Activated naive CD4-positive, alpha-beta T cell treated with anti-CD3 and anti-CD28 coated beads, Interleukin-2, amount 50 U/mL, for 24 hours (primary cell): ENCODE results near the gene NUDT13.
A peak's percentile ranks its signal among the peaks of the same experiment; 100 is the strongest.

Experiments
- H3K27ac Mint-ChIP-seq: one replicate; pipeline ENCODE4 v1.8.0; 2021; ENCODE audit warnings: mild to moderate bottlenecking, mixed read lengths
- H3K27me3 Mint-ChIP-seq: one replicate; pipeline ENCODE4 v1.8.0; 2021; ENCODE audit warnings: mixed read lengths
- H3K36me3 Mint-ChIP-seq: one replicate; pipeline ENCODE4 v1.8.0; 2021; ENCODE audit warnings: mixed read lengths
- H3K4me1 Mint-ChIP-seq: one replicate; pipeline ENCODE4 v1.8.0; 2021; ENCODE audit warnings: mixed read lengths
- H3K4me3 Mint-ChIP-seq: one replicate; pipeline ENCODE4 v1.8.0; 2021; ENCODE audit warnings: mild to moderate bottlenecking, mixed read lengths
- H3K9me3 Mint-ChIP-seq: one replicate; pipeline ENCODE4 v1.8.0; 2021; ENCODE audit warnings: mixed read lengths

Gene NUDT13

GRCh38 chr10:73168465-73168803 lies 58.2 kb downstream of the NUDT13 start:
- no peaks in the 10 kb centered on the region for H3K27me3 Mint-ChIP-seq
- H3K4me1 Mint-ChIP-seq, result peaks cover 42% of the 10 kb centered on the region
- peak overlapping the region; percentile 92 for H3K27ac Mint-ChIP-seq

DNA sequence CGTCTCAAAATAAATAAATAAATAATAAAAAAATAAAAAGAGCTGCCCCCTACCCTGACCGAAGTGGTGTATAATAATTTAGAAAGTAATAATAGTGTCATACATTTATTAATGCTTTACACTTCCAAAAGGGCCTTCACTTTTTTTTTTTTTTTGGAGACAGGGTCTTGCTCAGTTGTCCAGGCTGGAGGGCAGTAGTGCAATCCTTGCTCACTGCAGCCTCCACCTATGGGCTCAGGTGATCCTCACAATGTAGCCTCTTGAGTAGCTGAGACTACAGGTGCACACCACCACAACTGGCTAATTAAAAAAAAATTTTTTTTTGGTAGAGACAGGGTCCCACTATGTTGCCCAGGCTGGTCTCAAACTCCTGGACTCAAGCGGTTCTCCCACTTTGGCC lies 59.1 kb downstream of the NUDT13 start:
- Mint-ChIP-seq H3K4me3 (peak overlapping the region; percentile 19), H3K36me3 (peaks cover 8% of the 10 kb centered on the region), H3K4me1 (peaks cover 36% of the 10 kb centered on the region), H3K27ac (no peak overlapping the region), H3K9me3 (no peaks in the 10 kb centered on the region), H3K27me3 (no peaks in the 10 kb centered on the region)

More at GRCh38 chr10:73168465-73168803, 58.2 kb downstream of the NUDT13 start:
- H3K9me3 Mint-ChIP-seq, result no peaks in the 10 kb centered on the region
- H3K4me3 Mint-ChIP-seq, result peak overlapping the region; percentile 98
- peaks cover 12% of the 10 kb centered on the region for H3K36me3 Mint-ChIP-seq

- H3K4me3 Mint-ChIP-seq, result no peak overlapping the region
- H3K9me3 Mint-ChIP-seq, result no peaks in the 10 kb centered on the region
- peaks cover 8% of the 10 kb centered on the region for H3K4me1 Mint-ChIP-seq
- H3K27ac Mint-ChIP-seq, result no peak overlapping the region
- H3K27me3 Mint-ChIP-seq, result no peaks in the 10 kb centered on the region
- H3K36me3 Mint-ChIP-seq, result peaks cover 4% of the 10 kb centered on the region
Observed at GRCh38 chr10:73172867-73173266, 62.6 kb downstream of the NUDT13 start.

- Mint-ChIP-seq H3K4me3 (no peak overlapping the region), H3K9me3 (no peaks in the 10 kb centered on the region), H3K4me1 (no peaks in the 10 kb centered on the region), H3K27ac (no peak overlapping the region), H3K36me3 (peaks cover 4% of the 10 kb centered on the region), H3K27me3 (no peaks in the 10 kb centered on the region)
Observed at GRCh38 chr10:73174148-73174925, 64.1 kb downstream of the NUDT13 start.
